ENCODE measurements around the gene SLC32A1.

Gene SLC32A1

DNA sequence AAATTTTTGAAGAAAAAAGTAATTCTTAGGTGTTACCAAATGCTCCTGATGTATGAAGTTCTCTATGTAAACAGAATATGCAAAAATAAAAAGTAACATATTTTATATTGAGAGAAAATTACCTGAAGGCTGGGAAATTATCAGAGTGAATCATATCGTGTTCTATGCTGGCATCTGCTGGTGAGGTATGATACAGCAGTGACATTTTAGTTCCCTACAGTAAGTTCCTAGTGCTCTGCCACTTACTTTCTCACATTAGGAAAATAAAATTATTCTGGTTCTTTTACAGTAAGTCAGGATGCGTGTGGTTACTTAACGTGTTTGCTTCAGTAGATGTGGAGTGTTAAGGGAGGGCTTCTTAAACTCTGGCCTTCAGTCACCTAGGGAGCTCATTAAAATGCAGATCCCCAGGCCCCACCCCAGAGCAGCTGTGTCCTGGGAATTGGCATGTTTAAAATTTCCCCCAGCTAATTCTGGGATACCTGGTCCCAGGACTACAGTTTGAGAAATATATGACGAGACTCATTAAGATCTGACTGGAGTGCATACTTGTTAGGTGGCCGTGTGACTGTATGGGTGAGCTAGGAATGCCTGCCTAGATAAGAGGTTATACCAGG, 27.2 kb downstream of the SLC32A1 start:
- peaks cover 12 to 33% of the 10 kb centered on the region in 2 donors for H3K36me3 ChIP-seq (ENCODE audit: control insufficient read depth in 2 of 2, insufficient read depth in 2 of 2, low read length in 2 of 2)
- H3K9ac ChIP-seq (ENCODE audit: low read depth in 1 of 2, low read length in 2 of 2): no peak overlapping the region
- no peak overlapping the region for H3K4me3 ChIP-seq (ENCODE audit: low read length in 2 of 2)
- no peak overlapping the region for H3K27ac ChIP-seq (ENCODE audit: low read depth in 2 of 2, low read length in 2 of 2)
- H3K4me1 ChIP-seq (ENCODE audit: control insufficient read depth in 2 of 2, insufficient read depth in 2 of 2, low read length in 2 of 2): peaks cover 12% of the 10 kb centered on the region in 2 donors
- no peaks in the 10 kb centered on the region for H3K27me3 ChIP-seq (ENCODE audit: control insufficient read depth in 2 of 2, insufficient read depth in 2 of 2, low read length in 2 of 2)
- no peaks in the 10 kb centered on the region for H3K9me3 ChIP-seq (ENCODE audit: control insufficient read depth in 2 of 2, low read length in 2 of 2)

GRCh38 chr20:38752029-38752428, 27.7 kb downstream of the SLC32A1 start:
- no peak overlapping the region for H3K27ac ChIP-seq (ENCODE audit: low read depth in 2 of 2, low read length in 2 of 2)
- peaks cover 12 to 36% of the 10 kb centered on the region in 2 donors for H3K36me3 ChIP-seq (ENCODE audit: control insufficient read depth in 2 of 2, insufficient read depth in 2 of 2, low read length in 2 of 2)
- no peaks in the 10 kb centered on the region for H3K9me3 ChIP-seq (ENCODE audit: control insufficient read depth in 2 of 2, low read length in 2 of 2)
- no peak overlapping the region for H3K9ac ChIP-seq (ENCODE audit: low read depth in 1 of 2, low read length in 2 of 2)
- H3K4me3 ChIP-seq (ENCODE audit: low read length in 2 of 2): no peak overlapping the region
- H3K4me1 ChIP-seq (ENCODE audit: control insufficient read depth in 2 of 2, insufficient read depth in 2 of 2, low read length in 2 of 2): peaks cover 12% of the 10 kb centered on the region in 2 donors
- no peaks in the 10 kb centered on the region for H3K27me3 ChIP-seq (ENCODE audit: control insufficient read depth in 2 of 2, insufficient read depth in 2 of 2, low read length in 2 of 2)

DNA sequence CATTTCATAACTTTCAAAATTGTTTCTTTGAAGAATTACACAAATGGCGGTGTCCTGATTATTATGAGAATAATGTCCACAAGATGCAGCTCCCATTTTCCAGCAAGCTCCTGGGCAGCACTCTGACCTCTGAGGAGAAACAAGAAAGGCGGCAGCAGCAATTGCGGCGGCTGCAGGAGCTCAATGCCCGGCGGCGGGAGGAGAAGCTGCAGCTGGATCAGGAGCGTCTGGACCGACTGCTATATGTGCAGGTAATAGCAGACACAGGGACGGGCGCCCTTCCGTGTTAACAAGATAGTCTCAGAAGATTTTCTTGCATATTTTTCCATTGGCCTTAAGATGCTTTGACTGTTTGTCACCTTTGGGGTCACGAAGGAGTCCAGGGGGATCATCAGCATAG, 30.6 kb downstream of the SLC32A1 start:
- Histone ChIP-seq H3K9me3 (ENCODE audit: control insufficient read depth in 2 of 2, low read length in 2 of 2) (no peaks in the 10 kb centered on the region), H3K4me1 (ENCODE audit: control insufficient read depth in 2 of 2, insufficient read depth in 2 of 2, low read length in 2 of 2) (no peaks in the 10 kb centered on the region), H3K9ac (ENCODE audit: low read depth in 1 of 2, low read length in 2 of 2) (no peak overlapping the region), H3K27ac (ENCODE audit: low read depth in 2 of 2, low read length in 2 of 2) (no peak overlapping the region), H3K36me3 (ENCODE audit: control insufficient read depth in 2 of 2, insufficient read depth in 2 of 2, low read length in 2 of 2) (peaks cover 29 to 54% of the 10 kb centered on the region in 2 donors), H3K27me3 (ENCODE audit: control insufficient read depth in 2 of 2, insufficient read depth in 2 of 2, low read length in 2 of 2) (no peaks in the 10 kb centered on the region), H3K4me3 (ENCODE audit: low read length in 2 of 2) (no peak overlapping the region)

DNA sequence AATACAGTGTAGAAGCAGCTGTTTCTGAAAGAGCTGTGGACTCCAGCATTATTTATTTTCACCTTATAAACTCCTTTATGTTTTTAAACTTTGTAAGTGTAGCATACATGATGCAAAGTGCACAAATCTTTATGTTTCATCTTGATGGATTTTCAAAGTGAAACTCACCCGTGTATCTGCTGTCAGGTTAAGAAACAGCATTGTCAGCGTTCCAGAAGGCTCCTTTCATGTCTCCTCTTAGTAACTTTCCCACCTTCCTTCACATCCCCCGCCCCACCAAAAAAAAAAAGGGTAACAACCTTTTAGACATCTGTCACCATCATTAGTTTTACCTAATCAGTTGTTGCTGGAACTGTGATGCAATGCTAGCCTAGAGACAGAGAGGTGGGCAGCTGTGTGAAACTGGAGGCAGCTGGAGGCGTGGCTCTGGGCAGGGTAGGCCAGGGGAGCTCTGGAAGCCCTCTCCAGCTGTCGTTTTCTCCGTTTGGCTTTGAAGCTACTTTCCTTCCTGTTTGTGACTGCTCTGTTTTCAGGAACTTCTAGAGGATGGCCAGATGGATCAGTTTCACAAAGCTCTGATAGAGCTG, 31.1 kb downstream of the SLC32A1 start:
- no peaks in the 10 kb centered on the region for H3K9me3 ChIP-seq (ENCODE audit: control insufficient read depth in 2 of 2, low read length in 2 of 2)
- H3K36me3 ChIP-seq (ENCODE audit: control insufficient read depth in 2 of 2, insufficient read depth in 2 of 2, low read length in 2 of 2): peaks cover 30 to 59% of the 10 kb centered on the region in 2 donors
- H3K27me3 ChIP-seq (ENCODE audit: control insufficient read depth in 2 of 2, insufficient read depth in 2 of 2, low read length in 2 of 2): no peaks in the 10 kb centered on the region
- no peak overlapping the region for H3K4me3 ChIP-seq (ENCODE audit: low read length in 2 of 2)
- no peaks in the 10 kb centered on the region for H3K4me1 ChIP-seq (ENCODE audit: control insufficient read depth in 2 of 2, insufficient read depth in 2 of 2, low read length in 2 of 2)
- no peak overlapping the region for H3K9ac ChIP-seq (ENCODE audit: low read depth in 1 of 2, low read length in 2 of 2)
- no peak overlapping the region for H3K27ac ChIP-seq (ENCODE audit: low read depth in 2 of 2, low read length in 2 of 2)

- H3K27me3 ChIP-seq (ENCODE audit: control insufficient read depth in 2 of 2, insufficient read depth in 2 of 2, low read length in 2 of 2): no peaks in the 10 kb centered on the region
- H3K9ac ChIP-seq (ENCODE audit: low read depth in 1 of 2, low read length in 2 of 2): no peak overlapping the region
- no peaks in the 10 kb centered on the region for H3K4me1 ChIP-seq (ENCODE audit: control insufficient read depth in 2 of 2, insufficient read depth in 2 of 2, low read length in 2 of 2)
- no peak overlapping the region for H3K4me3 ChIP-seq (ENCODE audit: low read length in 2 of 2)
- peaks cover 42 to 73% of the 10 kb centered on the region in 2 donors for H3K36me3 ChIP-seq (ENCODE audit: control insufficient read depth in 2 of 2, insufficient read depth in 2 of 2, low read length in 2 of 2)
- no peak overlapping the region for H3K27ac ChIP-seq (ENCODE audit: low read depth in 2 of 2, low read length in 2 of 2)
- no peaks in the 10 kb centered on the region for H3K9me3 ChIP-seq (ENCODE audit: control insufficient read depth in 2 of 2, low read length in 2 of 2)
Observed at GRCh38 chr20:38757145-38757775, 33.0 kb downstream of the SLC32A1 start.

GRCh38 chr20:38759106-38759505, 34.8 kb downstream of the SLC32A1 start:
- Histone ChIP-seq H3K9me3 (ENCODE audit: control insufficient read depth in 2 of 2, low read length in 2 of 2) (no peaks in the 10 kb centered on the region), H3K4me1 (ENCODE audit: control insufficient read depth in 2 of 2, insufficient read depth in 2 of 2, low read length in 2 of 2) (no peaks in the 10 kb centered on the region), H3K27ac (ENCODE audit: low read depth in 2 of 2, low read length in 2 of 2) (no peak overlapping the region), H3K4me3 (ENCODE audit: low read length in 2 of 2) (no peak overlapping the region), H3K27me3 (ENCODE audit: control insufficient read depth in 2 of 2, insufficient read depth in 2 of 2, low read length in 2 of 2) (no peaks in the 10 kb centered on the region), H3K9ac (ENCODE audit: low read depth in 1 of 2, low read length in 2 of 2) (no peak overlapping the region), H3K36me3 (ENCODE audit: control insufficient read depth in 2 of 2, insufficient read depth in 2 of 2, low read length in 2 of 2) (peaks cover 50 to 81% of the 10 kb centered on the region in 2 donors)

- peaks cover 51 to 82% of the 10 kb centered on the region in 2 donors for H3K36me3 ChIP-seq (ENCODE audit: control insufficient read depth in 2 of 2, insufficient read depth in 2 of 2, low read length in 2 of 2)
- H3K9me3 ChIP-seq (ENCODE audit: control insufficient read depth in 2 of 2, low read length in 2 of 2): no peaks in the 10 kb centered on the region
Observed at GRCh38 chr20:38760978-38761377, 36.7 kb downstream of the SLC32A1 start.

DNA sequence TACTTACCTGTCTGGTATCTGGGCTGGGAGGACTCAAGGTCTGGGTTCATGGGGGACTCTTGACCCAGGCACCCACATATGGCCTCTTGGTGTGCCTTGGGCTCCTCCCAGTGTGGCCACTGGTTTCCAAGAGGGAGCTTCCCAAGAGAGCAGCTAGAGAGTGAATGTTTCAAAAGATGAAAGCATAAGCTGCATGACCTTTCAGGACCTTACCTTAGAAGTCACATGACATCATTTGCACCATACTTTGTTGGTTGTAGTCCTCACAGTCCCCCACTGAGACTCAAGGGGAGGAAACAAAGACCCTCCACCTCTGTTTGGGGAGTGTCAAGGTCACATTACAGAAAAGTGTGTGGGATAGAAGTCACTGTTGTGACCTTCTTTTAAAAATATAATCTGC, 37.9 kb downstream of the SLC32A1 start:
- Histone ChIP-seq H3K4me1 (ENCODE audit: control insufficient read depth in 2 of 2, insufficient read depth in 2 of 2, low read length in 2 of 2) (no peaks in the 10 kb centered on the region), H3K9ac (ENCODE audit: low read depth in 1 of 2, low read length in 2 of 2) (no peak overlapping the region), H3K27me3 (ENCODE audit: control insufficient read depth in 2 of 2, insufficient read depth in 2 of 2, low read length in 2 of 2) (no peaks in the 10 kb centered on the region), H3K9me3 (ENCODE audit: control insufficient read depth in 2 of 2, low read length in 2 of 2) (no peaks in the 10 kb centered on the region), H3K4me3 (ENCODE audit: low read length in 2 of 2) (no peak overlapping the region), H3K36me3 (ENCODE audit: control insufficient read depth in 2 of 2, insufficient read depth in 2 of 2, low read length in 2 of 2) (peaks cover 51 to 82% of the 10 kb centered on the region in 2 donors), H3K27ac (ENCODE audit: low read depth in 2 of 2, low read length in 2 of 2) (no peak overlapping the region)

More at GRCh38 chr20:38760978-38761377, 36.7 kb downstream of the SLC32A1 start:
- no peaks in the 10 kb centered on the region for H3K4me1 ChIP-seq (ENCODE audit: control insufficient read depth in 2 of 2, insufficient read depth in 2 of 2, low read length in 2 of 2)
- H3K27me3 ChIP-seq (ENCODE audit: control insufficient read depth in 2 of 2, insufficient read depth in 2 of 2, low read length in 2 of 2): no peaks in the 10 kb centered on the region
- no peak overlapping the region for H3K9ac ChIP-seq (ENCODE audit: low read depth in 1 of 2, low read length in 2 of 2)
- no peak overlapping the region for H3K4me3 ChIP-seq (ENCODE audit: low read length in 2 of 2)
- H3K27ac ChIP-seq (ENCODE audit: low read depth in 2 of 2, low read length in 2 of 2): no peak overlapping the region

- no peak overlapping the region for H3K27ac ChIP-seq (ENCODE audit: low read depth in 2 of 2, low read length in 2 of 2)
- no peaks in the 10 kb centered on the region for H3K9me3 ChIP-seq (ENCODE audit: control insufficient read depth in 2 of 2, low read length in 2 of 2)
- H3K4me1 ChIP-seq (ENCODE audit: control insufficient read depth in 2 of 2, insufficient read depth in 2 of 2, low read length in 2 of 2): no peaks in the 10 kb centered on the region
- no peaks in the 10 kb centered on the region for H3K27me3 ChIP-seq (ENCODE audit: control insufficient read depth in 2 of 2, insufficient read depth in 2 of 2, low read length in 2 of 2)
- no peak overlapping the region for H3K9ac ChIP-seq (ENCODE audit: low read depth in 1 of 2, low read length in 2 of 2)
- H3K4me3 ChIP-seq (ENCODE audit: low read length in 2 of 2): no peak overlapping the region
- H3K36me3 ChIP-seq (ENCODE audit: control insufficient read depth in 2 of 2, insufficient read depth in 2 of 2, low read length in 2 of 2): peaks cover 57 to 90% of the 10 kb centered on the region in 2 donors
Observed at GRCh38 chr20:38763616-38764015, 39.3 kb downstream of the SLC32A1 start.

DNA sequence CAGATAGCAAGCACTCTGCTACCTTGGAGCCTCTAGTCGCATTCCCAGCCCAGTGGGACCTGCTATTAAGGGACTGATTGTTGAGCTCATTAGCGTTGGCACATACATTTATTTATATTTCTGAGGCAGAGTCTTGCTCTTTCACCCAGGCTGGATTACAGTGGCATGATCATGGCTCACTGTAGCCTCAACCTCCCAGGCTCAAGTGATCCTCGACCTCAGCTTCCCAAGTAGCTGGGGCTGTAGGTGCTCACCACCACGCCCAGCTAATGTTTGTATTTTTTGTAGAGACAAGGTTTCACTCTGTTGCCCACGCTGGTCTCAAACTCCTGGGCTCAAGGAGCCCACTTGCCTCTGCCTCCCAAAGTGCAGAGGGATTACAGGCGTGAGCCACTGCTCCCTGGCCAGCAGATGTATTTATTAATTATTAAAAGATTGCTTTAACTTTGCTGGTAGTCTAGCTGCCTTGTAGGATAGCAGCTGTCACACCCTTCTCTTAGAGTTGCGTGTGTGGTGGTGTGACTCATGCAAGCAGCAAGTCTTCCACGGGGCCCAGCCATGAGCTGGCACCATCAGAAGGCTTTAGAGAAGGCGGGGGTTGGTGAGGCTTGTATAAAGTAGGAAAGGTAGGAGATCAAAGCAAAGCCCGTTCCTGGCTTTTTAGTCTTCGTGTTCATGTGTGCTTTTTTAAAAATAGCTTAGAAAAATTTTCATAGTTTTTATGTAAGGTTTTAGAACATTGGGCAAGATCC, 40.5 kb downstream of the SLC32A1 start:
- no peaks in the 10 kb centered on the region for H3K27me3 ChIP-seq (ENCODE audit: control insufficient read depth in 2 of 2, insufficient read depth in 2 of 2, low read length in 2 of 2)
- no peak overlapping the region for H3K27ac ChIP-seq (ENCODE audit: low read depth in 2 of 2, low read length in 2 of 2)
- peaks cover 53 to 91% of the 10 kb centered on the region in 2 donors for H3K36me3 ChIP-seq (ENCODE audit: control insufficient read depth in 2 of 2, insufficient read depth in 2 of 2, low read length in 2 of 2)
- no peak overlapping the region for H3K4me3 ChIP-seq (ENCODE audit: low read length in 2 of 2)
- no peaks in the 10 kb centered on the region for H3K4me1 ChIP-seq (ENCODE audit: control insufficient read depth in 2 of 2, insufficient read depth in 2 of 2, low read length in 2 of 2)
- H3K9me3 ChIP-seq (ENCODE audit: control insufficient read depth in 2 of 2, low read length in 2 of 2): no peaks in the 10 kb centered on the region
- no peak overlapping the region for H3K9ac ChIP-seq (ENCODE audit: low read depth in 1 of 2, low read length in 2 of 2)
